ENCODE data around the gene CCDC85B. TPM values are rescaled to one million over a fixed set of nuclear protein-coding genes. Genes with fewer than 3 reads are reported as not detected.

The CCDC85B gene
- total RNA-seq, 1 experiment from 2014 or later = 42.4 TPM

DNA sequence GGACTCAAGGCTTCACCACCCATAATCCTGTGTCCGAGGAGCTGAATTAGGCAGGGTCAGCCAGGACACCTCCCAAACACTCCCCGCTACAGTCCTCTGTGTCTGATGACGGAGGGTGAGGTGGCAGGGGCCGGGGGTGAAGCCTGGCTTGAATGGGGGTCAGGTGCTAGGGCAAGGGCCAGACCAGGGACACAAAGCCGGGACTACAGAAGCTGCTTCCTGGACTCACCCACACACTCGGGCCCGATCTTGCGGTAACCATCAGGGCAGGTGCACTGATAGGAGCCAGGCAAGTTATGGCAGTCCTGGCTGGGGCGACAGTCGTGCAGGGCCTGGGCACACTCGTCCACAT, 20.2 kb upstream of the CCDC85B start:
- peaks cover 10% of the 10 kb centered on the region; the same call in 1 of the 2 replicates for H3K27me3 ChIP-seq (ENCODE audit: control insufficient read depth, insufficient read depth, low read length)

GRCh38 chr11:65870706-65871681, 19.5 kb upstream of the CCDC85B start:
- peak; percentile 52 for DNase-seq
- Histone ChIP-seq H3K36me3 (replicated peaks; ENCODE audit: control insufficient read depth, insufficient read depth, low read length) (no peaks in the 10 kb centered on the region), H3K4me3 (ENCODE audit: insufficient read depth, low read depth, low read length) (no peak overlapping the region), H3K27me3 (ENCODE audit: control insufficient read depth, insufficient read depth, low read length) (peaks cover 10% of the 10 kb centered on the region; the same call in 1 of the 2 replicates)

More for the DNA sequence above, 20.2 kb upstream of the CCDC85B start:
- Histone ChIP-seq H3K36me3 (replicated peaks; ENCODE audit: control insufficient read depth, insufficient read depth, low read length) (peaks cover 2% of the 10 kb centered on the region; the same call in 1 of the 2 replicates), H3K4me3 (ENCODE audit: insufficient read depth, low read depth, low read length) (no peak overlapping the region)
- DNase-seq = no peak

GRCh38 chr11:65871811-65872548, 18.5 kb upstream of the CCDC85B start:
- DNase-seq = peak; percentile 89
- peak overlapping the region; percentile 58 for H3K4me3 ChIP-seq (ENCODE audit: insufficient read depth, low read depth, low read length)
- H3K36me3 ChIP-seq (replicated peaks; ENCODE audit: control insufficient read depth, insufficient read depth, low read length) = no peaks in the 10 kb centered on the region
- peaks cover 10% of the 10 kb centered on the region; the same call in 1 of the 2 replicates for H3K27me3 ChIP-seq (ENCODE audit: control insufficient read depth, insufficient read depth, low read length)

GRCh38 chr11:65872586-65873317, 17.7 kb upstream of the CCDC85B start, which contains the start of gene EFEMP2:
TSS of gene EFEMP2 (minus strand) at chr11:65872800. CDS start at chr11:65872354, 446 bp downstream.
- peak within 1 kb of the TSS; percentile 58 for H3K4me3 ChIP-seq (ENCODE audit: insufficient read depth, low read depth, low read length)
- H3K36me3 ChIP-seq (replicated peaks; ENCODE audit: control insufficient read depth, insufficient read depth, low read length) = no peaks in the 10 kb centered on the region
- DNase-seq = peak; percentile 89
- H3K27me3 ChIP-seq (ENCODE audit: control insufficient read depth, insufficient read depth, low read length) = peaks cover 10% of the 10 kb centered on the region; the same call in 1 of the 2 replicates

- DNase-seq = peak; percentile 100
- Histone ChIP-seq H3K27me3 (ENCODE audit: control insufficient read depth, insufficient read depth, low read length) (peaks cover 10% of the 10 kb centered on the region; the same call in 1 of the 2 replicates), H3K4me3 (ENCODE audit: insufficient read depth, low read depth, low read length) (peak overlapping the region; percentile 58), H3K36me3 (replicated peaks; ENCODE audit: control insufficient read depth, insufficient read depth, low read length) (no peaks in the 10 kb centered on the region)
Measured at GRCh38 chr11:65873318-65874156, 16.9 kb upstream of the CCDC85B start.

GRCh38 chr11:65879617-65880016, 10.9 kb upstream of the CCDC85B start, which contains the start of gene CTSW:
TSS of gene CTSW (plus strand) at chr11:65879837. CDS start at chr11:65879855, 18 bp downstream.
- Histone ChIP-seq H3K4me3 (ENCODE audit: insufficient read depth, low read depth, low read length) (no peak within 1 kb of the TSS), H3K27me3 (ENCODE audit: control insufficient read depth, insufficient read depth, low read length) (no peaks in the 10 kb centered on the region), H3K36me3 (replicated peaks; ENCODE audit: control insufficient read depth, insufficient read depth, low read length) (peaks cover 16% of the 10 kb centered on the region)
- no peak for DNase-seq

GRCh38 chr11:65880027-65880426, 10.4 kb upstream of the CCDC85B start:
- H3K36me3 ChIP-seq (replicated peaks; ENCODE audit: control insufficient read depth, insufficient read depth, low read length) = peaks cover 19% of the 10 kb centered on the region
- H3K4me3 ChIP-seq (ENCODE audit: insufficient read depth, low read depth, low read length) = no peak overlapping the region
- H3K27me3 ChIP-seq (ENCODE audit: control insufficient read depth, insufficient read depth, low read length) = no peaks in the 10 kb centered on the region
- no peak for DNase-seq

GRCh38 chr11:65880844-65881421, 9.5 kb upstream of the CCDC85B start:
- Histone ChIP-seq H3K27me3 (ENCODE audit: control insufficient read depth, insufficient read depth, low read length) (no peaks in the 10 kb centered on the region), H3K4me3 (ENCODE audit: insufficient read depth, low read depth, low read length) (no peak overlapping the region), H3K36me3 (replicated peaks; ENCODE audit: control insufficient read depth, insufficient read depth, low read length) (peaks cover 24% of the 10 kb centered on the region)
- DNase-seq = no peak

- H3K4me3 ChIP-seq (ENCODE audit: insufficient read depth, low read depth, low read length) = no peak overlapping the region
- DNase-seq = no peak
- H3K36me3 ChIP-seq (replicated peaks; ENCODE audit: control insufficient read depth, insufficient read depth, low read length) = peaks cover 33% of the 10 kb centered on the region
- H3K27me3 ChIP-seq (ENCODE audit: control insufficient read depth, insufficient read depth, low read length) = no peaks in the 10 kb centered on the region
Measured at GRCh38 chr11:65882120-65883057, 8.1 kb upstream of the CCDC85B start.

- DNase-seq = no peak
- H3K27me3 ChIP-seq (ENCODE audit: control insufficient read depth, insufficient read depth, low read length) = no peaks in the 10 kb centered on the region
- H3K4me3 ChIP-seq (ENCODE audit: insufficient read depth, low read depth, low read length) = no peak overlapping the region
- H3K36me3 ChIP-seq (replicated peaks; ENCODE audit: control insufficient read depth, insufficient read depth, low read length) = peaks cover 34% of the 10 kb centered on the region
Measured at GRCh38 chr11:65883058-65883761, 7.3 kb upstream of the CCDC85B start.

- peaks cover 34% of the 10 kb centered on the region for H3K36me3 ChIP-seq (replicated peaks; ENCODE audit: control insufficient read depth, insufficient read depth, low read length)
- H3K27me3 ChIP-seq (ENCODE audit: control insufficient read depth, insufficient read depth, low read length) = peaks cover 2% of the 10 kb centered on the region
- DNase-seq = no peak
- H3K4me3 ChIP-seq (ENCODE audit: insufficient read depth, low read depth, low read length) = no peak overlapping the region
Measured at GRCh38 chr11:65883786-65884715, 6.4 kb upstream of the CCDC85B start.
